Measurements from ENCODE around the gene TNFRSF8.
A peak's percentile ranks its signal among the peaks of the same experiment; 100 is the strongest.

Gene TNFRSF8

GRCh38 chr1:12162459-12163137 is 99.5 kb downstream of the TNFRSF8 start:
- DNase-seq, result no peak

DNA sequence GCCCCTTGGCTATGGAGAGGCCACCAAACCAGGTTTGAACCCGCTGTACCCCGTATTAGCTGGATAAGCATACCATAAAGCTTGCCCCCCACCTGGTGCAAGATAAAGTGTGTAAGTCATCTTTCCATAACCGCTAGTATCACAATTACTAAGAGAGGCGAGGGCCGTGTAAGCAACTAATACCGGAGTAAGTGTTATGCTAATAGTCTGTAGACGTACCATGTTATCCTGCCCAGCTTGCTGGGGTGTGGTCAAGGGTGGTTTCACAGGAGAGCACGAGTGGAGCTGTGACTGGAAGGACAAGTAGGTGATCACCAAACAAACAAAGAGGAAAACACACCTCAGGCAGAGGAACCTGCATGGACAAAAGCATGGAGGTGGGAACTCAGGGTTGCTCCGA is 100.1 kb downstream of the TNFRSF8 start:
- DNase-seq, result no peak

DNA sequence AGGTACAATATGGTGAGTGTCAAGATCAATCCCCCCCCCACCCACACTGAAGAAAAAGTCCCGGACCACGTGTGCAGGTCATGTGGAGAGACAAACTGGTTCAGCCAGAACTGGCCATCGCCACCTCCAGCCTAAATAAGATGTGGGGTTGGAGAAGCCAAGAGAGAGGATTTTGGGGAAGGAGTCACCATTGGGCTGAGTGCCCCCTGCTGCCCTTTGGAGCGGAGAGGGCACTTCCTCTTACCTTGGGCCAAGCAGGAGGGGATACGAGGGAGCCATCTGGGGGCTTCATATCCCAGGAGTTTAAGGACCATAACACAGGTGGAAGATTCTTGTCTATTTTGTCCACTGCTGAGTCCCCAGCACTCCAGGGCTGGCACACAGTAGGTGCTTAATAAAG is 101.1 kb downstream of the TNFRSF8 start:
- DNase-seq, result no peak

DNA sequence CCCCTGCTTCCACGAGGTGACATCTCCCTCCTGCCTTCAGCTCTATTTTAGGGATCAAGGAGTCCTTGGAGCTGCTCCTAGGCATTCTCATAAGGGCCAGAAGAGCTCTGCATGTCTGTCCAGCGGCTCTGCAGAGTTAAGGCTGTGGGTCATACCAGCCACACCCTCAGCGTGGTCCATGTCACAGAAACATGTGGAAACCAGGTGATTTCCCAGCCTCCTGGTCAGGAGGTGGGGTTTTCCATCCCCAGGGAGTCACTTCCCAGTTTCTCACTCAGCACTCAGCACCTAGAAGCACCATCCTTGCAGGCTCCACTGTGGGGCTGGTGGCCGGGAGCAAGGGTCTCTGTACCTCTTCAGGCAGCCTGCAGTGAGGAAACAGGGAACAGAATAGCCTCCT is 102.2 kb downstream of the TNFRSF8 start:
- no peak for DNase-seq

GRCh38 chr1:12166834-12167492 is 103.9 kb downstream of the TNFRSF8 start, which contains the start of gene TNFRSF1B:
TSS of gene TNFRSF1B (plus strand) at chr1:12166991. CDS start at chr1:12167092, 101 bp downstream.
- DNase-seq, result no peak

DNA sequence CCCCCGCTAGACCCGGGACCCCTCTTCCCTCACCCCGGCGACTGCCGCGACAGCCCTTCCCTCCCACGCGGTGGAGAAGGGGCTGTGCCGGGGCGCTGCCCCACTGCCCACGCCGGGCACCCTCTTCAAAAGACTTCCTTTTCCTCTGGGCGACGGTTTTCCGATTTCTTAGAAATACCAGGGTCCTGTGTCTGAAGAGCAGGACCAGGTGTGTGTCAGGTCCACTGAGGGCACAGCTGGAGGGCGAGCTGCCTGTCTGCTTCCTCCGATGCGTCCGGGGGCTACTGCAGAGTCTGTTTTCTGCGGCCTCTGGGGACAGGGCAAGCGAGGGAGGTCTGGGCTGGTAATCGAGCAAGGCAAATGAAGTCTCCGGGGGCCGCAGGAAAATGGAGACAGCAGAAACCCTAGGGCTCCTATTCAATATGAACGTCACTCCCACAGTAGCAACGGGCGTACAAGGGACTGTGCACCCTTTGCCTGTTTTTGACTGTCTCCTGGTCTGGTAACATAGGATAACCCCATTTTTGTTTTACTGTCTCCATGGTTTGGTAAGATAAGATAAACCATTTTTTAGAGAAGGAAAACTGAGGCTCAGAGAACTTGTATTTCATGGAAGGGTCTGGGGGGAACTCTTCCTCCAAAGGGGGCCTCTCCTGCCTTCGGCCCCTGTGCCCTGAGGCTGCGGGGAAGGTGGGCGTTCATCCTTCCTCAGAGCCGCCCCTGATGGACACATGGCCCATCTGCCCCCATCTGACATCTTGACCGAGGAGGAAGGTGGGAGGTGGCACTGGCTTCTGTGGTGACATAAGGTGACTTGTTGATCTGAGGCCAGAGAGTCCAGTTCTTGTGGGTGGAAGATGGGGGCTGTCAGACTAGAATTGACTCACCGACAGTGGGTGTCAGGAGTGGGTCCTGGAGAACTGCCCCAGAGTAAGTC is 104.7 kb downstream of the TNFRSF8 start:
- DNase-seq, result no peak

GRCh38 chr1:12168451-12169160 is 105.5 kb downstream of the TNFRSF8 start:
- no peak for DNase-seq

- no peak for DNase-seq
Observed at GRCh38 chr1:12169442-12170135, 106.5 kb downstream of the TNFRSF8 start.

- no peak for DNase-seq
Observed at GRCh38 chr1:12170263-12170671, 107.2 kb downstream of the TNFRSF8 start.

DNA sequence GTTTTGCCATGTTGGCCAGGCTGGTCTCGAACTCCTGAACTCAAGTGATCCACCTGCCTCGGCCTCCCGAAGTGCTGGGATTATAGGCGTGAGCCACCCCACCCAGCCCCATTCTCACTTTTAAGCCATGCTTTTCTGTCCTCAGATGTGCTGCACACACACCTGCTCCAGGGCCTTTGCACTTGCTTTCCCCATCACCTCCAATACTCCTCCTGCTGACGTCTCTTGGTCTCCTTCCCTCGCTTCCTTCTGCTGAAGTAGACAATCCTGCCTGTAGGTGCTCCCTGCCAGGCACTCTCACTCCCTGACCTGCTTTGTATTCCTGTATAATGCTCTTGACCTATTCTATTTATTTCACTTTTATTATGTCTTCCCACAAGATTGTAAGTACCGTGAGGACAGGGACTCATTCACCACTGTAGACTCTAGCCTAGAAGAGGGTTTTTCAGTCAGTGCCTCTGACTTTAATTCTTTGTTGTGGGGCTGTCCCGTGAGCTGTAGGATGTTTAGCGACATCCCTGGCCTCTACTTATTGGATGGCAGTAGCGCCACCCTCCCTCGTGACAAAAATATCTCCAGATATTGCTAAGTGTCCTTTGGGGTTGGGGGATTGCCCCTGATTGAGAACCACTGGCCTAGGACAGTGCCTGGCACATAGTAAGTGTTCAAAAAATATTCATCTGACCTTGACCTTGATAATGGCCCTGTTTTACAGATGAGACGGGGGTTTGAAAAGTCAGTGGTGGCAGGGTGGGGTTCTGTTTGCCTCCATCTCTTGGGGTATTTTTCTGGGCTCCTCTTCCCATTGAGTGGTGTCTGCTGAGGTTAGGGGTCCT is 108.3 kb downstream of the TNFRSF8 start:
- no peak for DNase-seq

DNA sequence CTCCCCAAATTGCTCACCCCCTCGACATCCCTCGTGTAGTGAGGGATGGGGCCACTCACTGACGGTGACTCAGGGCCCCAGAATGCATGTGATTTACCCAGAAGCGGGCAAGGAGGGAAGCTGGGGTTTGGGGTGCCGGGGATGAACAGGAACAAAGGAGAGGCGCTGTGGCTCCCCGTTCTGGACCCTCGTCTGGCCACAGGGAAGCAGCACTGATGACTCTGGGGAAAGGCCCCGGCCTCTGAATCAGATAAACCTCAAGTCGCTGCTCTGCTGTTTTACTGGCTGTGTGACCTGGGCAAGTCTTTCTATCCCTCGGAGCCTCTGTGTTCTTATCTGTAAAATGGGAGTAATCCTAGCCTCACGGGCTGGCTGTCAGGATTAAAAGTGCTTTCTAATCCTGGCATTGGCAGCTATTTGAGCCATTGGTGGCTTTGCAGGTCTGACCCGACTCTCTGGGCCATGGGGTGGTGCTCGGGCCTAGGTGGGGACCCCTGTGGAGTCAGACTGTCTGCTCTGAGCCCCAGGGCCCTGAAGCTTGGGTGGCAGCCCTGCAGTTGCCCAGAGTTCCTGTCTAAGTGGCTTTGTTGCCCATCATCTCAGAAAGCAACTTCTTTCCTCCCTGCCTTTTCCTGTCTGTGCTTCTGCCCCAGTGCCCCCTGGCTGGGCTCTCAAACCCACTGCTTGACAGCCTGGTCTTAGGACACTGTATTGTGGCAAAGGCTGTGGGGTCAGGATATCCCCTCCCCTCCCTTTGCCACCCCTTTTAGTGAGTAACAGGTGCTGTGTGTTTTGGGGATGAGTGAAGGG is 109.1 kb downstream of the TNFRSF8 start:
- no peak for DNase-seq

- no peak for DNase-seq
Observed at GRCh38 chr1:12173041-12173509, 110.0 kb downstream of the TNFRSF8 start.

- no peak for DNase-seq
Observed at GRCh38 chr1:12173631-12174121, 110.6 kb downstream of the TNFRSF8 start.

GRCh38 chr1:12174924-12175810 is 112.1 kb downstream of the TNFRSF8 start:
- DNase-seq, result no peak

- DNase-seq, result no peak
Observed at GRCh38 chr1:12176298-12177118, 113.4 kb downstream of the TNFRSF8 start.

- no peak for DNase-seq
Observed at GRCh38 chr1:12177156-12177998, 114.3 kb downstream of the TNFRSF8 start.

- peak; percentile 26 for DNase-seq
Observed at GRCh38 chr1:12177999-12178441, 114.9 kb downstream of the TNFRSF8 start.

Measured in NCI-H1436 treated with DMSO at 0.1 percent for 48 hours (cell line).